GM12878 (cell line): ENCODE data around the gene SLC39A7. TPM values are rescaled to one million over a fixed set of nuclear protein-coding genes. Genes with fewer than 3 reads are reported as not detected.

Source experiments
- ATF2 ChIP-seq: IDR thresholded peaks from 2 replicates; pipeline ENCODE4 v1.6.1; 2012; ENCODE audit warnings: low read length, inconsistent platforms
- BACH1 ChIP-seq: fragments of 450-650 bp; IDR thresholded peaks from 2 replicates; pipeline ENCODE4 v1.6.1; 2017; ENCODE audit warnings: mild to moderate bottlenecking, borderline replicate concordance
- BRCA1 ChIP-seq: IDR thresholded peaks from 2 replicates; pipeline ENCODE4 v1.6.1; 2011; ENCODE audit warnings: low read depth, low read length, improper control_type of control experiment
- CHD2 ChIP-seq: IDR thresholded peaks from 2 replicates; pipeline ENCODE4 v1.6.1; 2011; ENCODE audit warnings: low read depth, low read length, improper control_type of control experiment, borderline replicate concordance
- DPF2 ChIP-seq: fragments of 450-650 bp; IDR thresholded peaks from 2 replicates; pipeline ENCODE4 v1.6.1; 2017; ENCODE audit warnings: mild to moderate bottlenecking
- EGR1 ChIP-seq, 2 experiments: IDR thresholded peaks; 1 replicate in 1 of 2; 2 replicates in 1 of 2; pipeline ENCODE4 v1.6.1; 2011 to 2012; ENCODE audit warnings: low read depth in 2 of 2, low read length in 2 of 2, borderline replicate concordance in 1 of 2, mild to moderate bottlenecking in 1 of 2, moderate library complexity in 1 of 2
- FOXK2 ChIP-seq: fragments of 450-650 bp; IDR thresholded peaks from 2 replicates; pipeline ENCODE4 v1.6.1; 2017; ENCODE audit warnings: mild to moderate bottlenecking, moderate library complexity
- HCFC1 ChIP-seq: fragments of 150-350 bp; IDR thresholded peaks from 2 replicates; pipeline ENCODE4 v1.6.1; 2014; ENCODE audit warnings: low read length
- HDAC2 ChIP-seq: fragments of 200-600 bp; sonication (generic); IDR thresholded peaks from 2 replicates; pipeline ENCODE4 v1.6.1; 2017
- HDAC6 ChIP-seq: fragments of 200-600 bp; sonication (generic); IDR thresholded peaks from one replicate; pipeline ENCODE4 v1.8.0; 2017; ENCODE audit warnings: antibody characterized with exemption; ENCODE audit not compliant: unreplicated experiment
- IRF3 ChIP-seq: fragments of 450-650 bp; IDR thresholded peaks from 2 replicates; pipeline ENCODE4 v1.6.1; 2014; ENCODE audit warnings: mild to moderate bottlenecking
- IRF5 ChIP-seq: fragments of 450-650 bp; IDR thresholded peaks from 2 replicates; pipeline ENCODE4 v1.6.1; 2017; ENCODE audit warnings: borderline replicate concordance
- KLF5 ChIP-seq: fragments of 450-650 bp; IDR thresholded peaks from 2 replicates; pipeline ENCODE4 v1.6.1; 2014; ENCODE audit warnings: mild to moderate bottlenecking; ENCODE audit not compliant: partially characterized antibody
- MAX ChIP-seq: IDR thresholded peaks from 2 replicates; pipeline ENCODE4 v1.6.1; 2012; ENCODE audit warnings: low read depth, low read length, improper control_type of control experiment
- MEF2B ChIP-seq: fragments of 450-650 bp; IDR thresholded peaks from 2 replicates; pipeline ENCODE4 v1.6.1; 2018; ENCODE audit warnings: mild to moderate bottlenecking, moderate library complexity; ENCODE audit not compliant: partially characterized antibody, poor library complexity, severe bottlenecking
- NFYA ChIP-seq: IDR thresholded peaks from 2 replicates; pipeline ENCODE4 v1.6.1; 2011; ENCODE audit warnings: low read depth, mild to moderate bottlenecking, low read length, improper control_type of control experiment, borderline replicate concordance
- REST ChIP-seq: IDR thresholded peaks from 2 replicates; pipeline ENCODE4 v1.6.1; 2012; ENCODE audit warnings: mild to moderate bottlenecking, low read depth, low read length
- RFX5 ChIP-seq: IDR thresholded peaks from 2 replicates; pipeline ENCODE4 v1.6.1; 2011; ENCODE audit warnings: low read depth, low read length, improper control_type of control experiment
- SP1 ChIP-seq: IDR thresholded peaks from one replicate; pipeline ENCODE4 v1.6.1; 2011; ENCODE audit warnings: low read depth, low read length
- SPI1 ChIP-seq: IDR thresholded peaks from 2 replicates; pipeline ENCODE4 v1.6.1; 2011; ENCODE audit warnings: low read depth, mild to moderate bottlenecking, low read length, moderate library complexity, borderline replicate concordance; ENCODE audit not compliant: insufficient read depth
- TBL1XR1 ChIP-seq: IDR thresholded peaks from 2 replicates; pipeline ENCODE4 v1.6.1; 2012; ENCODE audit warnings: low read depth, low read length, improper control_type of control experiment
- ZNF207 ChIP-seq: fragments of 450-650 bp; IDR thresholded peaks from 2 replicates; pipeline ENCODE4 v1.6.1; 2014; ENCODE audit warnings: antibody characterized with exemption, mild to moderate bottlenecking, borderline replicate concordance
- polyA plus RNA-seq, 11 experiments: library from polyadenylated mRNA; depleted of rRNA in 4 of 11; unstranded in 6 of 11; stranded (reverse) in 5 of 11; fragments of >200 nt; fragmentation: Nextera tagmentation in 4 of 11; fragmentation: Illumina TruSeq in 1 of 11; extraction: Ambion mirVana in 4 of 11; extraction: Trizol in 1 of 11; gene quantifications; 1 replicate in 1 of 11; 2 replicates in 10 of 11; pipeline versions ENCODE4 v1.2.1 to v1.2.3, GENCODE V29; 2011 to 2016; ENCODE audit warnings: inconsistent platforms in 2 of 11, missing spikeins in 2 of 11, low read depth in 1 of 11
- total RNA-seq, 4 experiments: library from RNA; depleted of rRNA in 3 of 4; stranded (reverse); fragments of >200 nt in 3 of 4; fragmentation: Illumina TruSeq in 1 of 4; extraction: Trizol in 1 of 4; gene quantifications; 2 replicates each; pipeline versions ENCODE4 v1.2.1 to v1.2.3, GENCODE V29; 2013 to 2021

Gene SLC39A7
- total and polyA plus RNA-seq, 10 of the 15 experiments (the other 5 are each of a cell fraction or from before 2014, with no cell fraction given), result 7.3 to 63.1 (median 40.6) TPM

- TF ChIP-seq ATF2 (no peak), ZNF207 (peak; percentile 77; the same call in 1 of the 2 replicates), RFX5 (no peak), BRCA1 (peak; percentile 93), MEF2B (no peak), BACH1 (0 out of 2 replicates have a peak, but pooled peaks have one; percentile 12), TBL1XR1 (0 out of 2 replicates have a peak, but pooled peaks have one; percentile 25), HDAC6 (no peak), REST (no peak), FOXK2 (no peak), NFYA (no peak), IRF5 (peak; percentile 85), SPI1 (peak; percentile 55; the same call in 1 of the 2 replicates), DPF2 (peak; percentile 68), HCFC1 (peak; percentile 84), KLF5 (peak; percentile 20), SP1 (peak; percentile 40), IRF3 (peak; percentile 34; the same call in 1 of the 2 replicates), CHD2 (peak; percentile 99), MAX (peak; percentile 26), EGR1 (IDR thresholded peaks at IDR 0.05; ENCODE audit: borderline replicate concordance in 1 of 2, low read depth in 2 of 2, low read length in 2 of 2) (peak in 1 of 2 experiments; percentile 77; a peak in 1 of 3 replicates), HDAC2 (no peak)
These were observed at the start of gene SLC39A7, which contains the start of gene RXRB (continued) for GRCh38 chr6:33200219-33201146.
